ENCODE data around the gene DBNL.

DNA sequence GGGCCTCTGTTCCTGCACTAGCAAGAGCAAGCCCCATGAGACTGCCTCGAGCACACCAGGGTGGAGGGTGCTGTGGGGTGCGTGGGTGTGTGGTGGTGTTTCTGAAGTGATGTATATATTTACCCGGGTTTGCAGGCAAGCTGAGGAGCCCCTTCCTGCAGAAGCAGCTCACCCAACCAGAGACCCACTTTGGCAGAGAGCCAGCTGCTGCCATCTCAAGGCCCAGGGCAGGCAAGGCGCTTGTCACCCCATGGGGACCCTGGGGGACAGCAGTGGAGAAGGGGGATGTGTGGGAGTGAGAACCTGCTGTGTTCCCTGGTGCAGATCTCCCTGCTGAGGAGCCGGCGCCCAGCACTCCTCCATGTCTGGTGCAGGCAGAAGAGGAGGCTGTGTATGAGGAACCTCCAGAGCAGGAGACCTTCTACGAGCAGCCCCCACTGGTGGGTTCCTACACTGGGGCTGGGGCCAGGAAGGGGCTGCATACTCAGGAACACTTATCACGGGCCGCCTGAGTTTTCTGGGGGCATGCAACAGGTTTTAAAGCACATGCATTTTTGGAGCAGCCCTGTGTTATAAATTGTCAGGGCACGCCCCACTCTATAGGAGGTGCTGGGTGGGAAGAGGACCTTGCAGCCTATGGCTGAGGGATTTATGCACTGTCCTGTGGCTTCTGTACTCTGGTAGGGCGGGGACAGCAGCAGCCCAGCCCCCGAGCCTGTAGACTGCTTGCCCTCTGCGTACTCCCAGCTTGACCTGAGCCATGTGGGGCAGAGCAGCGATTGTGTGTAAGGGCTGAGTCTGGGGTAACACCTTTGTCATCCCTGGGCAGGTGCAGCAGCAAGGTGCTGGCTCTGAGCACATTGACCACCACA is 15.0 kb downstream of the DBNL start:
- TF ChIP-seq POLR2AphosphoS5 (IDR thresholded peaks at IDR 0.05): no peak
- TF ChIP-seq, protein P1, sequence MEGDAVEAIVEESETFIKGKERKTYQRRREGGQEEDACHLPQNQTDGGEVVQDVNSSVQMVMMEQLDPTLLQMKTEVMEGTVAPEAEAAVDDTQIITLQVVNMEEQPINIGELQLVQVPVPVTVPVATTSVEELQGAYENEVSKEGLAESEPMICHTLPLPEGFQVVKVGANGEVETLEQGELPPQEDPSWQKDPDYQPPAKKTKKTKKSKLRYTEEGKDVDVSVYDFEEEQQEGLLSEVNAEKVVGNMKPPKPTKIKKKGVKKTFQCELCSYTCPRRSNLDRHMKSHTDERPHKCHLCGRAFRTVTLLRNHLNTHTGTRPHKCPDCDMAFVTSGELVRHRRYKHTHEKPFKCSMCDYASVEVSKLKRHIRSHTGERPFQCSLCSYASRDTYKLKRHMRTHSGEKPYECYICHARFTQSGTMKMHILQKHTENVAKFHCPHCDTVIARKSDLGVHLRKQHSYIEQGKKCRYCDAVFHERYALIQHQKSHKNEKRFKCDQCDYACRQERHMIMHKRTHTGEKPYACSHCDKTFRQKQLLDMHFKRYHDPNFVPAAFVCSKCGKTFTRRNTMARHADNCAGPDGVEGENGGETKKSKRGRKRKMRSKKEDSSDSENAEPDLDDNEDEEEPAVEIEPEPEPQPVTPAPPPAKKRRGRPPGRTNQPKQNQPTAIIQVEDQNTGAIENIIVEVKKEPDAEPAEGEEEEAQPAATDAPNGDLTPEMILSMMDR (IDR thresholded peaks at IDR 0.05): no peak
